ENCODE measurements around the gene ITGAD. TPM values are rescaled to one million over a fixed set of nuclear protein-coding genes. Genes with fewer than 3 reads are reported as not detected.

The ITGAD gene
- total and polyA plus RNA-seq, 2 of the 4 experiments (the other 2 are of a cell fraction): not detected

GRCh38 chr16:31402687-31403086 is 9.6 kb downstream of the ITGAD start:
- Histone ChIP-seq H3K4me2 (ENCODE audit: low read depth, low read length) (no peak overlapping the region), H3K18ac (ENCODE audit: low read depth, low read length) (no peak overlapping the region), H2AFZ (replicated peaks; ENCODE audit: low read length, poor library complexity) (no peak overlapping the region), H3K9ac (ENCODE audit: low read depth, low read length) (no peak overlapping the region), H4K8ac (ENCODE audit: low read depth in 2 of 2, low read length in 2 of 2) (no peak overlapping the region), H3K36me3 (ENCODE audit: control insufficient read depth, insufficient read depth, low read length) (no peaks in the 10 kb centered on the region), H3K56ac (ENCODE audit: extremely low read depth, insufficient read depth, low read length) (no peak overlapping the region), H3K9me1 (ENCODE audit: insufficient read depth, low read length) (no peaks in the 10 kb centered on the region), H3K4me3 (ENCODE audit: insufficient read depth, low read depth, low read length) (no peak overlapping the region), H2AK5ac (ENCODE audit: low read depth, low read length) (no peak overlapping the region), H3K4me1 (ENCODE audit: control insufficient read depth, insufficient read depth, low read length) (no peaks in the 10 kb centered on the region), H3K27ac (ENCODE audit: insufficient read depth, low read length) (no peak overlapping the region), H3K79me1 (ENCODE audit: low read depth in 1 of 2, low read length in 2 of 2) (no peaks in the 10 kb centered on the region), H2BK20ac (ENCODE audit: low read depth, low read length) (no peak overlapping the region), H3K23ac (ENCODE audit: low read depth, low read length) (no peak overlapping the region), H4K20me1 (ENCODE audit: insufficient read depth, low read length) (no peaks in the 10 kb centered on the region), H3K9me3 (ENCODE audit: control insufficient read depth, insufficient read depth, low read length) (no peaks in the 10 kb centered on the region; the same call in 1 of the 2 replicates), H2BK5ac (ENCODE audit: low read depth, low read length, poor library complexity, severe bottlenecking) (no peak overlapping the region), H3K14ac (replicated peaks; ENCODE audit: low read depth, low read length) (no peak overlapping the region), H2BK120ac (ENCODE audit: low read depth, low read length) (no peak overlapping the region), H4K5ac (ENCODE audit: low read depth, low read length) (no peak overlapping the region), H3K4ac (ENCODE audit: low read depth, low read length) (no peak overlapping the region), H2AK9ac (replicated peaks; ENCODE audit: low read depth, low read length, poor library complexity) (no peak overlapping the region), H4K91ac (ENCODE audit: insufficient read depth, low read depth, low read length) (no peak overlapping the region), H2BK15ac (ENCODE audit: low read depth, low read length) (no peak overlapping the region), H3K27me3 (ENCODE audit: control insufficient read depth, insufficient read depth, low read length) (peaks cover 3% of the 10 kb centered on the region)
- ATAC-seq (ENCODE audit: low read depth): no peak
- TF ChIP-seq SMC3 (IDR thresholded peaks at IDR 0.05; ENCODE audit: low read depth, low read length): no peak
- no peak for TF ChIP-seq MAZ (IDR thresholded peaks at IDR 0.05; ENCODE audit: borderline replicate concordance, low read depth, low read length)
- no peak for TF ChIP-seq BHLHE40 (IDR thresholded peaks at IDR 0.05; ENCODE audit: low read depth, low read length)
- TF ChIP-seq CHD1 (IDR thresholded peaks at IDR 0.05; ENCODE audit: low read depth, low read length): no peak
- TF ChIP-seq USF2 (IDR thresholded peaks at IDR 0.05; ENCODE audit: low read depth, low read length): no peak
- no peak for TF ChIP-seq RAD21 (IDR thresholded peaks at IDR 0.05; ENCODE audit: low read length)
- no peak for TF ChIP-seq CTCF (conservative IDR thresholded peaks at IDR 0.05; ENCODE audit: low read depth, low read length)
- TF ChIP-seq ELK1 (IDR thresholded peaks at IDR 0.05; ENCODE audit: borderline replicate concordance, low read depth, low read length): no peak
- TF ChIP-seq NFE2L2 (IDR thresholded peaks at IDR 0.05; ENCODE audit: low read depth, low read length): no peak
- TF ChIP-seq MAFK (IDR thresholded peaks at IDR 0.05; ENCODE audit: low read depth, low read length): no peak
- no peak for TF ChIP-seq CEBPB (IDR thresholded peaks at IDR 0.05; ENCODE audit: low read depth, low read length)
- no peak for TF ChIP-seq RFX5 (IDR thresholded peaks at IDR 0.05; ENCODE audit: low read depth, low read length)
- no peak for TF ChIP-seq MXI1 (IDR thresholded peaks at IDR 0.05; ENCODE audit: borderline replicate concordance, low read depth, low read length)
- TF ChIP-seq POLR2A (IDR thresholded peaks at IDR 0.05; ENCODE audit: low read depth, low read length): no peak
- no peak for TF ChIP-seq FOS (IDR thresholded peaks at IDR 0.05; ENCODE audit: low read depth, low read length)
- no peak for TF ChIP-seq RCOR1 (IDR thresholded peaks at IDR 0.05; ENCODE audit: insufficient replicate concordance, low read length)
- DNase-seq: no peak
- intact Hi-C loops (cut with micrococcal nuclease): no loop called here
- dilution Hi-C loops (cut with HindIII; ENCODE audit: low sequenced_read_pairs, unreplicated experiment): no loop called here
- in situ Hi-C loops (cut with MboI; ENCODE audit: low sequenced_read_pairs): no loop called here
- no CpG with 5 or more reads among the region's 1 CpG for WGBS, 2 experiments (ENCODE audit: extremely low coverage in 2 of 2, insufficient read length in 1 of 2)
- POLR2A ChIA-PET (ENCODE audit: unreplicated experiment): no interaction called here
- CTCF ChIA-PET: no interaction called here
- no TSS peak for BruUV-seq (replicated peaks)
